Aorta (tissue), 5 donors: ENCODE data around the gene SLC6A6. TPM values are rescaled to one million over a fixed set of nuclear protein-coding genes. Genes with fewer than 3 reads are reported as not detected.

ENCODE experiments used
- ATAC-seq: fragments of 200-7000 bp; cut with Tn5 transposase; one replicate; pipeline ENCODE4 v1.9.1; 2022; ENCODE audit warnings: moderate library complexity; ENCODE audit not compliant: low FRiP score
- DNase-seq, 2 donors: peaks; one replicate each; pipeline ENCODE4 v3.0.0-alpha.2; 2020
- H3K27ac ChIP-seq, 2 donors: one replicate each; pipeline ENCODE4 v1.5.1; 2013; ENCODE audit warnings: low read length in 2 of 2, mild to moderate bottlenecking in 2 of 2, moderate library complexity in 2 of 2, control low read depth in 1 of 2, inconsistent platforms in 1 of 2, low read depth in 1 of 2
- H3K27me3 ChIP-seq, 2 donors: one replicate each; pipeline ENCODE4 v1.6.1; 2013; ENCODE audit warnings: control low read depth in 1 of 2, low read length in 1 of 2, mild to moderate bottlenecking in 1 of 2, moderate library complexity in 1 of 2; ENCODE audit not compliant: insufficient read depth in 2 of 2, control insufficient read depth in 1 of 2
- H3K36me3 ChIP-seq, 2 donors: one replicate each; pipeline ENCODE4 v1.6.1; 2013; ENCODE audit warnings: control low read depth in 1 of 2, low read length in 1 of 2, mild to moderate bottlenecking in 1 of 2; ENCODE audit not compliant: insufficient read depth in 2 of 2, control insufficient read depth in 1 of 2
- H3K4me1 ChIP-seq, 2 donors: one replicate each; pipeline ENCODE4 v1.6.1; 2013; ENCODE audit warnings: low read length in 2 of 2, control low read depth in 1 of 2, mild to moderate bottlenecking in 1 of 2, moderate library complexity in 1 of 2; ENCODE audit not compliant: insufficient read depth in 2 of 2, control insufficient read depth in 1 of 2
- H3K4me3 ChIP-seq, 2 donors: one replicate each; pipeline ENCODE4 v1.5.1; 2013; ENCODE audit warnings: low read length in 2 of 2, control low read depth in 1 of 2, mild to moderate bottlenecking in 1 of 2
- H3K9me3 ChIP-seq: one replicate; pipeline ENCODE4 v1.6.1; 2013; ENCODE audit warnings: mild to moderate bottlenecking, low read length; ENCODE audit not compliant: control insufficient read depth
- WGBS, 2 donors: extraction: QIAGEN DNeasy Blood & Tissue Kit; methylation state at CpG; one replicate each; pipeline ENCODE4 v1.1.7; 2013; 5-methylcytosine and 5-hydroxymethylcytosine counted together
- intact Hi-C, 2 donors: fragments of 100-400 bp; cut with DNase I; formaldehyde crosslinking; loops; one replicate each; pipeline versions ENCODE4 v1.14.2 to v1.15.0; 2022
- long read RNA-seq, 2 donors: library from polyadenylated mRNA; unstranded; transcript quantifications; one replicate each; pipeline ENCODE4 v2.0.0, GENCODE V29; 2020 to 2021
- polyA plus RNA-seq, 2 donors: library from polyadenylated mRNA; stranded (reverse); fragments of 200-250 nt; gene quantifications; one replicate each; pipeline ENCODE4 v1.2.3, GENCODE V29; 2013
- total RNA-seq, 2 donors: library from RNA; stranded (reverse); fragmentation: NEBNext Ultra II Directional; extraction: Animal tissue kit (Norgen Biotek cat#: 25700); gene quantifications; one replicate each; pipeline ENCODE4 v1.2.1, GENCODE V29; 2021
- donor health status: healthy with polysubstance abuse.
- donor health status: Bipolar disorder and iron deficiency.
- donor health status: DM: no; HTN: no; CAD: no.
- donor health status: DM: no; HTN: no; CAD: no.
- donor health status: DM: yes; HTN: yes; CAD: no.

SLC6A6 gene
- total RNA-seq, result 10 to 100 TPM; 36.5 to 62.2 TPM
- polyA plus RNA-seq, result 1 to 10 TPM; 5.3 to 6.1 TPM
- long read RNA-seq, donor 1, full-length matches to known transcripts, result 1 of 47 reads
- long read RNA-seq, donor 1, partial matches to known transcripts, result 4 of 47 reads
- long read RNA-seq, donor 1, other reads (novel, unspliced or antisense), result 42 of 47 reads
- long read RNA-seq, donor 2, full-length matches to known transcripts, result 1 of 45 reads
- long read RNA-seq, donor 2, partial matches to known transcripts, result 20 of 45 reads
- long read RNA-seq, donor 2, other reads (novel, unspliced or antisense), result 24 of 45 reads

- Histone ChIP-seq H3K4me1 (peaks cover 0 to 3% of the 10 kb centered on the region in 2 donors), H3K27ac (peak within 1 kb of the TSS in 1 of 2 donors; percentile 76), H3K36me3 (no peaks in the 10 kb centered on the region), H3K4me3 (peak within 1 kb of the TSS; percentile 49 to 85), H3K9me3 (no peaks in the 10 kb centered on the region), H3K27me3 (no peaks in the 10 kb centered on the region)
- DNase-seq (peak; percentile 96 to 97), ATAC-seq (peak; percentile 89)
- intact Hi-C loops, result loop anchor here (2.0 to 10.0 kb wide), 4 partner anchors 30 to 258 kb away; no protein-coding TSS in a partner anchor
- WGBS, 2 donors, result 0 to 1% methylated on average over 50 to 59 of the region's 59 CpGs
Measured at GRCh38 chr3:14402304-14402811, at the start of gene SLC6A6. Gene SLC6A6 (plus strand): TSS chr3:14402606. CDS start chr3:14443635, 41,029 bp downstream.

- Histone ChIP-seq H3K9me3 (no peaks in the 10 kb centered on the region), H3K27ac (no peak overlapping the region), H3K27me3 (no peaks in the 10 kb centered on the region), H3K4me1 (no peaks in the 10 kb centered on the region), H3K36me3 (no peaks in the 10 kb centered on the region), H3K4me3 (no peak overlapping the region)
- intact Hi-C loops, result no loop called here
- ATAC-seq (no peak), DNase-seq (no peak)
- 91 to 100% methylated on average over 1 of the region's 1 CpG for WGBS, 2 donors
Measured at GRCh38 chr3:14353502-14353901, 48.9 kb upstream of the SLC6A6 start.

- no peak overlapping the region for H3K4me3 ChIP-seq
- no peaks in the 10 kb centered on the region for H3K36me3 ChIP-seq
- no peak overlapping the region for H3K27ac ChIP-seq
- intact Hi-C loops, result no loop called here
- H3K27me3 ChIP-seq, result no peaks in the 10 kb centered on the region
- WGBS, 2 donors, result 81 to 87% methylated on average over 1 of the region's 1 CpG
- no peaks in the 10 kb centered on the region for H3K9me3 ChIP-seq
- DNase-seq (no peak), ATAC-seq (no peak)
- no peaks in the 10 kb centered on the region for H3K4me1 ChIP-seq
Measured at GRCh38 chr3:14357463-14357862, 44.9 kb upstream of the SLC6A6 start.

- intact Hi-C loops, result no loop called here
Measured at GRCh38 chr3:14358426-14359211, 43.8 kb upstream of the SLC6A6 start.

GRCh38 chr3:14359348-14359747, 43.1 kb upstream of the SLC6A6 start:
- 93 to 94% methylated on average over 3 of the region's 3 CpGs for WGBS, 2 donors

More at GRCh38 chr3:14358426-14359211, 43.8 kb upstream of the SLC6A6 start:
- Histone ChIP-seq H3K4me1 (no peaks in the 10 kb centered on the region), H3K27me3 (no peaks in the 10 kb centered on the region), H3K36me3 (no peaks in the 10 kb centered on the region), H3K9me3 (no peaks in the 10 kb centered on the region), H3K27ac (no peak overlapping the region), H3K4me3 (no peak overlapping the region)
- WGBS, 2 donors, result 50 to 55% methylated on average over 26 of the region's 26 CpGs
- ATAC-seq (peak; percentile 77), DNase-seq (peak in 1 of 2 donors; percentile 58)

GRCh38 chr3:14360123-14360881, 42.1 kb upstream of the SLC6A6 start:
- Histone ChIP-seq H3K4me3 (no peak overlapping the region), H3K9me3 (peaks cover 2% of the 10 kb centered on the region), H3K36me3 (no peaks in the 10 kb centered on the region), H3K4me1 (no peaks in the 10 kb centered on the region), H3K27me3 (no peaks in the 10 kb centered on the region), H3K27ac (no peak overlapping the region)
- intact Hi-C loops, result no loop called here
- whole genome bisulfite sequencing, 2 donors, result 66 to 69% methylated on average over 14 of the region's 14 CpGs
- ATAC-seq (no peak), DNase-seq (no peak)

More at GRCh38 chr3:14359348-14359747, 43.1 kb upstream of the SLC6A6 start:
- no peak overlapping the region for H3K4me3 ChIP-seq
- no peaks in the 10 kb centered on the region for H3K27me3 ChIP-seq
- DNase-seq, result no peak
- no peak for ATAC-seq
- H3K4me1 ChIP-seq, result no peaks in the 10 kb centered on the region
- no peaks in the 10 kb centered on the region for H3K9me3 ChIP-seq
- H3K36me3 ChIP-seq, result no peaks in the 10 kb centered on the region
- H3K27ac ChIP-seq, result no peak overlapping the region
- intact Hi-C loops, result no loop called here

- no peak for ATAC-seq
- Histone ChIP-seq H3K9me3 (peaks cover 2% of the 10 kb centered on the region), H3K36me3 (no peaks in the 10 kb centered on the region), H3K27ac (no peak overlapping the region), H3K4me1 (no peaks in the 10 kb centered on the region), H3K4me3 (no peak overlapping the region), H3K27me3 (peaks cover 0 to 1% of the 10 kb centered on the region in 2 donors)
- DNase-seq, result no peak
- intact Hi-C loops, result no loop called here
- WGBS, 2 donors, result 88 to 91% methylated on average over 8 of the region's 8 CpGs
Measured at GRCh38 chr3:14361068-14361677, 41.2 kb upstream of the SLC6A6 start.

- intact Hi-C loops, result no loop called here
- 87 to 90% methylated on average over 3 of the region's 3 CpGs for WGBS, 2 donors
- no peak for ATAC-seq
- Histone ChIP-seq H3K4me1 (no peaks in the 10 kb centered on the region), H3K4me3 (no peak overlapping the region), H3K9me3 (peaks cover 2% of the 10 kb centered on the region), H3K27me3 (peaks cover 0 to 2% of the 10 kb centered on the region in 2 donors), H3K36me3 (no peaks in the 10 kb centered on the region), H3K27ac (no peak overlapping the region)
- DNase-seq, result no peak
Measured at GRCh38 chr3:14362890-14363289, 39.5 kb upstream of the SLC6A6 start.
